CD4-positive, alpha-beta T cell treated with Interleukin-2 at 100 ng/mL for 4 hours (primary cell): ENCODE data around the gene AP4B1.

ENCODE experiments used
- DNase-seq: peaks from one replicate; pipeline ENCODE4 v3.0.0-alpha.2; 2020; ENCODE audit warnings: low spot score

The AP4B1 gene

DNA sequence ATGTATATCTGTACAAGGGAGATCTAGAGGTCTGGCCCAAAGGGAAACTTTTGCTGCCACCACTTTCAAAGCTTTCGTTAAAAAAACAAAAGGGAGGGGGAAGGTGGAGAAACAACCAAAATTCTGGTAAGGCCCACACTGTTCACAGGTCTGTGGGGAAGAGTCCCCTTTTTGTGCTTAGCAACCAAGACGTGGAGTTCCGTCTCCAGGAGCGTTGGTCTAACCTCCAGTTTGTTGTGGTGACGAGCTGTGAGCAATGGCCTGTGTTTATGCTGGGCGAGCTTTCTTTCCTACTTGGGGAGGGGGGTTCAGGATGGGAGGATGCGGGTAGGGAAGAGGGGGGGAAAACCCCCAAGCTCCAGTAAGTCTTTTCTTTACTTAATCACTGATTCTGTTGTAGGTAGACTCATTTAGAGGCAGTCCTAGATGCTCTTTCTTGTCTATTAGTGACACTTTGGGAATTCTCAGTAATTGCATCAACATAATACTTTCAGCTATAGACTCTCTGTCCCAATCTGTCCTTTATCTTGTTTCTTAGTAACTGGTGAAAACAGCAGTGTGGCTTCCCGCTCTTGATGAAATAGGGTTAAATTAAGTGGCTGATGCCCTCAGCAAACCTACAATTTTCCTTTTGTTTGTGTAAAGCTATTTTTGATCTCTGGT lies 26.0 kb upstream of the AP4B1 start:
- DNase-seq: peak; percentile 93

DNA sequence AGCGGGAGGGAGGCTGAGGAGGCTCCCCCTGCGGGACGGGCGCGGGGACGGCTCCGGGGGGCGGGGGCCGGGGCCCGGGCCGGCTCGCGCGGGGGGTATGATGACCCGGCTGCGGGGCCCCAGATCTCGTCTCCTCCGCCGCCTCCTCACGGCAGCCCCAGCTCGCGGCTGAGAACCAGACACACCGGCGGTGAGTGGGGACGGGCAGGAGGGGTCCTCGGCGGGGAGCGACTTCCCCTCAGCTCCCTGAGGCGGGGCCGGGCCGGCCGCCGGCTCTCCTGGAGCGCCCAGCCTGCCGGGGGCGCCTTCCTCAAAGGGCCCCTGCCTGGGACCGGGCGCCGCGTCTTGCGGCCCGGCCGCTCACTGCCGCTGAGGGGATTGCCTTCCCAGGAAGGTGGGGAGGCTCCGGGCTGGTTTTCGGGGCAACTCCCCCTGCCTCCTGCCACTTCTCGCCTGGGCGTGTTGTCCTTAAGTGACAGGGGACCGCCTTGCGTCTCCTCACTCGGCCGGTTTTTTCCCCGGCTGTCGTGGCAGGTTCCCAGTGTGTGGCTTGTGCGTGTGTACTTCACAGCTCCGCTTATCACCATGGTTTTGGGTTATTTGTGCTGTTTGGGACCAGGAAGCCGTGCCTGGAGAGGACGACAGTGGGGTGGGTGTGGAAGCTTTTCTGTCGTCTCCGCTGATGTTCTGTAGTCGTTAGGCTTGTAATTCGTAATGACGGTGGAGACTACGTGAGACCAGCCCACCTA lies 25.3 kb upstream of the AP4B1 start:
- no peak for DNase-seq

DNA sequence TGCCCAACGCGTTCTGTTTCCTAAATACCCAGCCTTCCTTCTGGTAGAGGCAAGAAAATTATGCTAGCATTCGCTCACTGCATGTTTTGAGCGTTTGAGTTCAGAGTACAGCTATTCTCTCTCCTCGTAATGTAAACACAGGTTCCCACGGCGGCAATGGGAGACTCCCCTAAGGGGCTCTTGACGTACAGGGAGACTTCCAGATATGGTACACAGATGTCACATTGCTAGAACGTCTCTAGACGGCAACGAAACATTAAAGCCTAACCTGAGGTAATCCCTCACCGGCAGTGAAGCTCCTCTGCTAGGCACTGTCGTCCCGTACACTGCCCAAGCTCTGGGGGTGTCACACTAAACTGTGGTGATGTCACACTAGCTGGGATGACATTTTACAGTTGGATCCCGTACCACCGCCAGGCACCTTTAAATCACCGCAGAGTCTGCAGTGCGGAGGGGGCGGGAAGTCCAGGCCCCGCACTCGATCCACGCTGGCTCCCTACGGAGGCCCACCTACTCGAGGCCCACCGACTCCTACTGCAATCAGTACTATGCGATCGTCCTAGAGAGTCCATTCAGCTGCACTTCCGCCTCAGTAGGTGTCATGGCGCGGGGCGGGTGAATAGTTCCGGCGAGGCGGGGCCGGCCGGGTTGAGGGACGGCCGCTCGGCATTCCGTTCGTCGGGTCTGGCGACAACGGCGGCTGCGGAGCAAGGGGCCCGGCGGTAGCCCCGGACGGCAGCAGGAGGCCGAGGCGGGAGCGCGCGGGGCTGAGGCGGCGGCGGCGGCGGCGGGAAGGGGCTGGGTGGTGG lies 24.5 kb upstream of the AP4B1 start, which contains the start of gene HIPK1:
HIPK1 (plus strand) TSS at position 384 of the 809 bp plus-strand sequence.
- DNase-seq: peak; percentile 92

DNA sequence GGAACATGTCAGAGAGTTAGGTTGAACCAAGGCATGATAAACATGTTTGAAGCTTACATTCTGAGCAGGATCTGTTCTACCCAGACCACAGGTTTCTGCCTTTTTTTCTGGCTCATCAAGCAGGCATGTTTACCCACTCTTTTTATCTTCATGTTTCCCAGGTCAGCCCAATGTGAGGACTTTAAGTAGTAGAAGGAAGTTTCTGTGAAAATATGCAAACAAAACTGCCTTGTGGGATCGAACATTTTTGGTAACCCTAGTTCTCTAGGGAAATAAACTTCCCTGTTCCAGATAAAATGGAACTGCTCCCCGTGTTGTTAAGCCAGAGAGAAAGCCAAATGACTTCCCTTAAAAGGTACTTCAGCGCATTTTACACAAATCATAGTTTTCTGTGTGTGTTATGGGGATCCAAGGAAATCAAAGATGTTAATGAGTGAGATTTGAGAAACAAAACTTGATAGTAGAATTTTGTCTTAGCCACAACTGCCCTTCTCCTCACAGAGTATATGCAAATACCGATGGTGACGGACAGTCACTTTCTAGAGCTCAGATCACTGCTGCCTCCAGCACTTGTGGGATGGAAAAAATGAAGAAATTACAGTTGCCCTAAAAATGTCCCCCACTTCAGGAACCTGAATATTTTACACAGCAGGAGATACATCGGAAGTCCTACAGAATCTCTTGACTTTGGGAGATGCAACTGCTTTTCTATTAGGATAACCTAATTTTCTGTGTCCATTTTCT lies 23.8 kb upstream of the AP4B1 start:
- no peak for DNase-seq

DNA sequence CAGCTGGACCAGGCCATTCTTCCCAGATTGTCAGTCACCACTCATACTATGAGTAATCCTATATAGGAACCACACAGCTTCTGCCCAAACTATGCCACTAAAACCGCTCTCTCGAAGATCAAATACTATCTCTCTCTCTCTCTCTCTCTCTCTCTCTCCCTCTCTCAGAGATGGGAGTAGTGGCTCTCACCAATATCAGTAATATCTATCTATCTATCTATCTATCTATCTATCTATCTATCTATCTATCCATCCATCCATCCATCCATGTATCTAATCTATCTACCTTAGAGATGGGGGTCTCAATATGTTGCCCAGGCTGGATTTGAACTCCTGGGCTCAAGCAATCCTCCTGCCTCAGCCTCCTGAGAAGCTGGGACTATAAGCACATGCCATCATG lies 19.9 kb upstream of the AP4B1 start:
- DNase-seq: no peak

DNA sequence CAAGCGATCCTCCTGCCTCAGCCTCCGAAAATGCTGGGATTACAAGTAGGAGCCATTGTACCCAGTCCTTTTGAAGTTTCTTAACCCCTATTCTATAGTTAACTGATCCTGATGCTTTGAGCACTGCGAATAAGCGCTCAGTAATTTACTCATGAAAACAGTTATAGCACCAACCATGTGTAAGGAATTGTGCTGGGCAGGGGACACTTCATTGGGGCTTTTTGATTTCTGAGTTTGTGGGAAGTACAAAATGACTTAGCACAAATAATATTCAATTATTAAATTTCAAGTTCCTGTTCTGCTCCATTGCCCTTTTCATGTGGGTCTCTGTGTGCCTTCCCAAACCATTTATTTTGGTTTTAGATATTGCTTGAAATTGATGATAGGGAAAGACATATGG lies 18.4 kb upstream of the AP4B1 start:
- no peak for DNase-seq

DNA sequence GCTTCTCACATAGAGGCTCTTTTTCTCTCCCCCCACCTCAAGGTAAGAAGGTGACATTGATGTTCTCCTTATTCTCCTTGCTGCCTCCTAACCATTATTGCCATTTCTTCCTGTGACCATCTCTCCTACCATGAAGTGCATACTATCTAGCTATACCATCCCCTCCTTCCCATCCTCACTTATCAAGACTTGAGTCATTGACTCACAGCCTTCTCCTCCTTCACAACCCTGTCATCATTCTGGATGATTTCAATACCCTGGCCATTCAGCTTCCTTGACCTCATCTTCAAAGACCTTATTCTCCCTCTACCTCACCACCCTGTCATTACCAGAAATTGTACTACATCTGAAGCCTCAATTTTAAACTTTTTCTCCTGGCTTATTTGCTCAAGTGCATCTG lies 13.6 kb upstream of the AP4B1 start:
- no peak for DNase-seq

DNA sequence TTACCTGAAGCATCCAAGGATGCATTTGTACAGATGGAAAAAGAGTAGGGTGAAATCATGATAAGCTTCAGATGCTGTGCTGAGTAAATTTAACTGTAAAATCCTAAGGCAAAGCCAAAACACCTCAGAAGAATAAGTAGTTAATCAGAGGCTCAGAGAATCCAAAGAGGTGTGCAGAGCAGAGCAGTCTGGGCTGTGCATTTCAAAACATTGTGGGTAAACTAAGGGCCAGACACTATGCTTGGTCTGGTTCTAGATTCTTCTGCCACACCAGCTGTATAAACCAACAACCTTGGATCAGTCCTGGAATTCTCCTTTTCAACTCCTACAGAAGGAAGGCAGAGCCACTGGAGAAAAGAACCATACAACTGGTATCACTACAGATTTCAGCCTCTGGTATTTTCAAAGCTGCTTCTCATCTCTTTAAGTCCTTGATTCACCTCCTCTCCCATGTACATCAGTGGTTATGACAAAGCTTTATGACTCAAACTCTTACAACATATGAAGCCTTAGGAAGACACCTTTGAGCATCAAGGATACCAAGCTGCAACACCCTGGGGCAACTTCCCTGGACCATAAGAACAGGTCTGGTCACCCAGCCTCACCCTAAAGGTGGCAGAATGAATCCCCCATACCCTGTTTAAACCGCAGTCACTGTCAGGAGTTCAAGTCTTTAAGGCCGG lies 12.9 kb upstream of the AP4B1 start:
- DNase-seq: no peak

DNA sequence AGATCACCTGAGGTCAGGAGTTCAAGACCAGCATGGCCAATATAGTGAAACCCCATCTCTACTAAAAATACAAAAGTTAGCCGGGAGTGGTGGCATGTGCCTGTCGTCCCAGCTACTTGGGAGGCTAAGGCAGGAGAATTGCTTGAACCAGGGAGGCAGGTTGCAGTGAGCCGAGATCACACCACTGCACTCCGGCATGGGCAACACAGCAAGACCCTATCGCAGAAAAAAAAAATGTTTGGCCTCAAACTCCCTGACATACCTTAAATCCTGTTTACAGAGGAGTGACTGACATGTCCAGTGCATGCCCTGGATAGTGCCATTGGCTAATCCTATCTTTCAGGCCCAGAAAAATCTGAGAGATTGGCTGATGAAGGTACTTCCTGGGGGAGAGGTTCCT lies 12.4 kb upstream of the AP4B1 start:
- DNase-seq: no peak

DNA sequence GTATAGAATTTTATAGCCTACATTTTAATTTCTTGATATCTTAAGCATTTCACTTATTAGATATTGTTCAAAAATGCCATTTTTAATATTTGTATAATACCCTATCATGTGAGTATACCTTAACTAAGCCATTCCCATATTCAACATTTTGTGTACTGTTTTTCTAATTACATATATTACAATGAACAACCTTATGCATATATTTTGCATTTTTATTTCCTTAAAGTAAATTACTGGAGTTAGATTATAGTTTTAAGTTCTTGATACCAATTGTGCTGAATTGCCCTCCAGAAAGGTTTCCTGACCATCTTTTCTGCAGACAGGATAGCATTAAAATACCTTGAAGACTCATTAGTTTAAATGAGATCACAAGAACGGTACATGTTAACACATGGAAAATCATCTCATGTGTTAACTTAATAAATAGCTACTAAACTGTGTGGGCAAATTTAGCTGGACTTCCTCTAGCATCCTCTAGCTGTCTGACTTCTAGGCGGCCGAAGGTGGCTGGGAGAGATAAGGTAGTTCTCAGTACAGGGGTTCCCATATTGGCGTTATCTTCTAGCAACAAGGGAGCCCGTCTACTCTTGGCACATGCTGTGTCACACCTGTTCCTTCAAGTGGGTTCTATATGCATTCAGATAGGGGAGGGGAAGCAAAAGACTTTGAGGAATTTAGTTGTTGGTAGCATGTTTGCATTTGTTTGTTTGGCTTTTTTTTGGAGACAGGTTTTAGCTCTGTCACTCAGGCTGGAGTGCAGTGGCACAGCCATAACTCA lies 9.5 kb upstream of the AP4B1 start:
- no peak for DNase-seq

DNA sequence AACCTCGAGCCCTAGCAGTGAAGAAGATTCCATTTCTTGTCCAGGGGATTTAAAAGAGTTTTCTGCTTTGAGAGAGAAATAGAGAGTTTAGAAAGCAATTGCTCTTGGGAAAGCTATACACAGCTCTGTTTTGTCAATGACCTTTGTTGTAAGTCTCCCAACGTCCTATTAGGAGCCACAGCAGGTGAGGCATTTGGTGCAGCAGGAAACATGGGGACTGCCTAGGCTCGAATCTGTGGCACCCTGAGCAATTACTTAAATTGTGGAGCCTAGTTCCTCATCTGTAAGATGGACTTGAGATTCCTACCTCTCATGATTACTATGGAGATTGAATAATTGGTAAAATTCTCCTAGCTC lies 8.7 kb upstream of the AP4B1 start:
- no peak for DNase-seq

DNA sequence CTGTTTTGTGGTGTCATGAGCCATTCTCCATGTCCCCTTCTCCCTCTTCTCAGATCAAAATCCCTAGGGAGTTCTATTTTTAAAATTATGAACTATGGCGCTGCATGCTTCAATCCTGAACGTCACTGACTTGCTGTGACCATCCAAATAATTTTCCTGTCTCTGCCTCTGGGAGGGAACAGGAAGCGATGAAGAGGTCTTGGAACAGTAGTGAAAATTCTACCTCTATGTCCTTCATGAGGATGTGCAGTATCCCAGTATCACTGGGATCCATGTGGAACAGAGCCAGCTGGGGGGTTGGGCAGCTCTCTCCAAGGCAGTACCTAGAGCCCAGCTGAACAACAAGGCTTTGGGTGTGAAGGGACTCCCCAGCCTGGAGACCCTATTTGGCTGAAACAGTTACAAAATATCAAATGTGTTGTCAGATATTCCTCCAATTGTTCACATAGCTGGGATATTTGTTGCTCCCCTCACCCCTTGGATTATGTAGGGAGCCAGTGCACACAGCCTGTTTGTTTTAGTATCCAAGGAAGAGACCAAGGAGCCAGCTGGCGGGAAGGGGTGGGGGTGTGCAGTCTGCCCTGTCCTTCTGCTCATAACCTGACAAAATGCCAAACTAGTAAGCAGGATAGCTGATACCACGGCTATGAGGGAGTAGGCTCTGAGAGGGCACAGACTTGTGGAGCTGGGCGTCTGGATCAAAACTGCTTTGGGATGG lies 8.2 kb upstream of the AP4B1 start:
- no peak for DNase-seq

DNA sequence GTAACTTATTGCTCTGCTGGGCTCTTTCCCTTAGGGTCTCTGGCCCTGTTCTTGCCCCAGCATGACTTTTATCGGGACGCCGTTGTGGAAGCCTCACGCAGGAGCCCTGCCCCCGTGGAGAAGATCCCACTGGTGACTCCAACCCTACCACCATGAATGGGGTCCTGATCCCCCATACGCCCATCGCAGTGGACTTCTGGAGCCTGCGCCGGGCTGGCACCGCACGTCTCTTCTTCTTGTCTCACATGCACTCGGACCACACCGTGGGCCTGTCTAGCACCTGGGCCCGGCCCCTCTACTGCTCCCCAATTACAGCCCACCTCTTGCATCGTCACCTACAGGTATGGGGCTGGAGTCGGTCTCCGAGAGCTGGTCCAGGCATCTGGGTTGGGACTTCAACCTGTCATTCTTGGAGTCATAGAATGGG lies 849 bp upstream of the AP4B1 start:
- DNase-seq: no peak

DNA sequence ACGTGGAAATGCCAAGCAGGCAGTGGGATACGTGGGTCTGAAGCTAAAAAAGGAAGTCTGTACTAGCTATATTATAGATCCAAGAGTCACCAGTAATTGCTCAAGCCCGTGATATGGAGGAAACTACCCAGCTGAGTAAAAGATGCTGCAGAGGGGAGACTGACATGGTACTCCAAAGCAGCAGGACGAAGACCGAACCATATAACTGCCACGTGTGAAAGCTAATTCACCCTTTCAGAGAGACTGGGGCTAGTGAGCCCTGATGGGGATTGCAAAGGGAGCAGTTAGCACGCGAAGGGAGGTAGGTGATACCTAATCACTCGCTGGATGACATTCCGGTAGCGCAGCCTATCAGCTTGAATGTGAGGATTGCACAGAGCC lies 316 bp downstream of the AP4B1 start:
- DNase-seq: no peak

DNA sequence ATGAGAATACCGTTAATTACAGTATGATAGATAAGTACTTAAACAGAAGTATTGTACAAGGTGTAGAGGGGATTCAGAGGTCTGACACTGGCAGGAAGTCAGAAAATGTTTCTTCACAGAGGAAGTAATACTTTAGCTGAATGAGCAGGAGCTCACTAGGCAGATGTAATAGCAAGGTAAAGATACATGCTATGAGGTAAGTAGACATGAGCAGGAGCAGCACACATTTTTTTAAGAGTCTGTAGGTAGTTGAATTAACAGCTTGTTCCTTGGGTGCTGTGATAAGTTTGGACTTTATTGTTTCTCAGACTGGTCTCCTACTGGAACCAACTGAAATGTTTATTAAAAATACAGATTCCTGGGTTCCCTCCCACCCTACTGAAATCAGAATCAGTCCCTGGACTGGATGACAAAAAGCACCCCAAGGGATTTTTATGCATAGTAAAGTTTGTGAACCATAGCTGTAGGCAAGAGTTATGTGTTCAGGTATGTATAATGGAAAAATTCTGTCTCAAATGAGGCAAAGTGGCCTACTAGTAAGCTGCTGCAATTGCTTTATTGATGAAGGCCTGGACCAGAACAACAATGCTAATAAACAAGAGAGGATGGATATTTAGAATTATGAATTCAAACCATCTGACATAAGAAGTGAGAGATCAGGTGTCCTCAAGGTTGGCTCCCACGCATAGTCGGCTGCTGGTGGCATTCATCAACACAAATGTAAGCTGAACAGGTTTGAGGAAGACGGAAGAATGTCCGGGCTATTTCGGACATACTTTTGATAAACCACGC lies 902 bp downstream of the AP4B1 start:
- peak; percentile 5 for DNase-seq

DNA sequence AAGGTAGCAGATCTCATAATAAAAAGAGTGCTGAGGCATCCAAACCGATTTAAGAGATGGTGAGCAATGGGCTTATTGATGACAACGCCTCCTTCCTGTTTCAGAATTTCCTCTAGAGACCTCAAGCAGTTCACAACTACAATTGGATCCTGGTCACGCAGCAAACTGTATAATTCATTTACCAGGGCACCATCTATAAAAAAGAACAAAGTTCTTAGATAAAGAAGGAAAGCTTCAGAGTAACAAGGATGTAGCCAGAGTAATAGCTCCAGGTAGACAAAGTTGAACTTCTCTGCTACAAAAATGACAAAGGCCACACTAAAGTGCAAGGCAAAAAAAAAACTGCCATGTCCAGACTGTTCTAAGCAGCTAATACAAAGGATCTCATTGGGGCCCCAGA lies 3.4 kb downstream of the AP4B1 start:
- DNase-seq: peak; percentile 35

DNA sequence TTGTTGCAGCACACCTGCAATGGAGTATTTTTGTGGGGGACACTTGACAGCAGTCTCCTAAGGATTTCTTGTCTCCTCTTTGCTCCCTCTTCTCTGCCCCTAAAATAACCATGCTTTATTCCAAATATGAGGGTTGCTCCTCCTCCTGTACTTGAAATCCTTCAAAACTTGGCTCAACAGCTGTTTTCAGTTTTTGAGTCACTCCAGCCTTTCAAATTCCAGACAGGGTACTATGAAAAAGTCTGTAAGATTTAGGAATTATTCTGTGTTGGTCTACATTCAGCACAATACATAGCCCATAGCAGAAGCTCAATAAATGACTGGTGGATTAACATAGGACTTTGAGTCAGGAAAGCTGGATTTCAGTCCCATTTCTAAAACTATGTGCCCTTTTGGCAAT lies 5.5 kb downstream of the AP4B1 start:
- DNase-seq: no peak

DNA sequence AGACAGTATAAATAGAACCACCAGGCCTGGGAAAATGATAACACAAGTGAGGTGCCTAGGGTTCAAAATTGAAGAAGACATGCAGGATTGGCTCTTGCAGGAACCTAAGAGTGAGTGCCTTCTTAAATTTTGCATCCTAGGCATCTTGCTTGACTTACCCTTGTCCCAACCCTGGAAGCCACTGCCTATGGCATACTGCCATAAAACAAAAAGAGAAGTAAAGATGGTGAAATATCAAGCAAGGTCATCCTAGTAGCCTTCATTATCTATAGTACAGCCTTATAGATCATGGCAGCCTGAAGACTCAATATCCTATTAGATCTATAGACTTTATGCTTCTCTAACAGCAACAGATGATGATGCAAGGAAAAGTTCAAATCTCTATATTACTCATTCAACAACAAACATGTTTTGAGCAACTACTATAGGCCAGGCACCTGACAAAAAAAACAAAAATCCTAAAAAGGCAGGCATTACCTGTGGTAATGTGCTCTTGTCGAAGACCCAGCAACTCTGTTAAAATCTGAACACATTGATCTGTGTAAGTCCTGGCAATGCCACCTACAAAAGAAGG lies 6.3 kb downstream of the AP4B1 start:
- DNase-seq: no peak

DNA sequence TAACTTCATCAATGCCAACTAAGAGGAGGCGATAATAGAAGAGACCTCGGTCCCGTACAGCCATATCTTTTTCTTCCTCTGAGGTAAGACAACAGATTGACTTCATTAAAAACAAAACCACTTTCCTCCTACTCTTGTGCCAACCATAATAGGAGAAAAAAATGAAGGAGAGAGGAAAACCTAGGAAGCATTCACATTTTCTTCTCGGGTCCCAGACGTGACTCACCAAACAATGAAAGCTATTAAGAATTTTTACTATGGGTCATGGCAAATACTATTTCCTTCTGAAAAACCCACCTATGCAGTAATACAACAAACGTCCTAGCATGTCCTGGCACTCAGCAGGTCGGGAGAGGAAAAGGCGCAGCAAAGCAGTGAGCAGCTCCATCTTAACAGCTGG lies 8.6 kb downstream of the AP4B1 start:
- DNase-seq: no peak
